Subcutaneous abdominal adipose tissue (tissue), 5 donors: ENCODE results near the gene TNK2.
"Not testable (repeated sequence)": the region's sequence is repeated elsewhere in the genome, so short reads cannot be mapped to it uniquely, and the experiment has no call there.

ENCODE experiments used
- H3K27ac ChIP-seq: one replicate; pipeline ENCODE4 v1.7.0; 2013; ENCODE audit warnings: low read depth, mild to moderate bottlenecking, inconsistent platforms, low read length, moderate library complexity
- H3K27me3 ChIP-seq, 5 donors: one replicate each; pipeline ENCODE4 v1.7.0; 2013; ENCODE audit warnings: low read length in 5 of 5, inconsistent platforms in 1 of 5; ENCODE audit not compliant: control insufficient read depth in 5 of 5, insufficient read depth in 4 of 5
- H3K36me3 ChIP-seq, 5 donors: one replicate each; pipeline ENCODE4 v1.7.0; 2013; ENCODE audit warnings: low read length in 5 of 5; ENCODE audit not compliant: control insufficient read depth in 5 of 5, insufficient read depth in 5 of 5
- H3K4me1 ChIP-seq, 5 donors: one replicate each; pipeline ENCODE4 v1.7.0; 2013; ENCODE audit warnings: low read length in 5 of 5, mild to moderate bottlenecking in 3 of 5, moderate library complexity in 1 of 5; ENCODE audit not compliant: control insufficient read depth in 5 of 5, insufficient read depth in 5 of 5
- H3K4me3 ChIP-seq, 5 donors: one replicate each; pipeline ENCODE4 v1.7.0; 2013; ENCODE audit warnings: low read length in 5 of 5, low read depth in 1 of 5
- H3K9ac ChIP-seq, 5 donors: one replicate each; pipeline ENCODE4 v1.7.0; 2013; ENCODE audit warnings: low read length in 5 of 5, mild to moderate bottlenecking in 4 of 5, moderate library complexity in 3 of 5
- H3K9me3 ChIP-seq, 5 donors: one replicate each; pipeline ENCODE4 v1.7.0; 2013; ENCODE audit warnings: low read length in 5 of 5; ENCODE audit not compliant: control insufficient read depth in 5 of 5
- donor health status: healthy.
- donor health status: healthy.
- donor health status: healthy.
- donor health status: healthy.
- donor health status: healthy.

TNK2 gene

GRCh38 chr3:195907934-195908693, at the start of gene TNK2:
TSS of gene TNK2 (minus strand) at chr3:195908551. CDS start at chr3:195888588, 19,963 bp downstream.
- Histone ChIP-seq H3K9me3 (no peaks in the 10 kb centered on the region), H3K9ac (peak within 1 kb of the TSS in 4 of 5 donors; percentile 46 to 75 (median 56)), H3K4me3 (peak within 1 kb of the TSS; percentile 48 to 76 (median 66)), H3K4me1 (peaks cover 2 to 48% (median 31%) of the 10 kb centered on the region in 5 donors), H3K27ac (no peak within 1 kb of the TSS), H3K27me3 (no peaks in the 10 kb centered on the region), H3K36me3 (no peaks in the 10 kb centered on the region)

GRCh38 chr3:195956577-195956976, 48.2 kb upstream of the TNK2 start:
- H3K9me3 ChIP-seq, result no peaks in the 10 kb centered on the region
- H3K27me3 ChIP-seq, result no peaks in the 10 kb centered on the region
- no peak overlapping the region for H3K9ac ChIP-seq
- peaks cover 0 to 14% (median 7%) of the 10 kb centered on the region in 5 donors for H3K36me3 ChIP-seq
- no peak overlapping the region for H3K4me3 ChIP-seq
- no peak overlapping the region for H3K27ac ChIP-seq
- peaks cover 0 to 16% (median 6%) of the 10 kb centered on the region in 5 donors for H3K4me1 ChIP-seq

GRCh38 chr3:195955416-195955841, 47.1 kb upstream of the TNK2 start:
- H3K4me3 ChIP-seq, H3K27me3 ChIP-seq, H3K9me3 ChIP-seq, H3K36me3 ChIP-seq, H3K27ac ChIP-seq, H3K9ac ChIP-seq: not testable (repeated sequence)
- H3K4me1 ChIP-seq, result peaks cover 0 to 16% (median 6%) of the 10 kb centered on the region in 5 donors

GRCh38 chr3:195954752-195955119, 46.4 kb upstream of the TNK2 start:
- not testable (repeated sequence) for H3K27ac ChIP-seq, H3K27me3 ChIP-seq, H3K9ac ChIP-seq, H3K36me3 ChIP-seq, H3K9me3 ChIP-seq
- peak overlapping the region in 2 of 5 donors; percentile 44 to 52 for H3K4me3 ChIP-seq
- peaks cover 0 to 16% (median 6%) of the 10 kb centered on the region in 5 donors for H3K4me1 ChIP-seq

- H3K27me3 ChIP-seq, H3K36me3 ChIP-seq, H3K9me3 ChIP-seq, H3K27ac ChIP-seq, H3K9ac ChIP-seq: not testable (repeated sequence)
- peak overlapping the region in 2 of 5 donors; percentile 44 to 52 for H3K4me3 ChIP-seq
- peaks cover 0 to 14% (median 5%) of the 10 kb centered on the region in 5 donors for H3K4me1 ChIP-seq
These were observed 45.9 kb upstream of the TNK2 start for GRCh38 chr3:195954052-195954751.

- not testable (repeated sequence) for H3K9me3 ChIP-seq, H3K36me3 ChIP-seq, H3K4me3 ChIP-seq, H3K27ac ChIP-seq, H3K27me3 ChIP-seq, H3K9ac ChIP-seq, H3K4me1 ChIP-seq
These were observed 44.2 kb upstream of the TNK2 start for GRCh38 chr3:195952590-195952989.

GRCh38 chr3:195951443-195952177, 43.3 kb upstream of the TNK2 start:
- not testable (repeated sequence) for H3K27me3 ChIP-seq, H3K4me3 ChIP-seq, H3K36me3 ChIP-seq, H3K9ac ChIP-seq, H3K4me1 ChIP-seq, H3K9me3 ChIP-seq, H3K27ac ChIP-seq

- H3K4me3 ChIP-seq, H3K4me1 ChIP-seq, H3K9me3 ChIP-seq, H3K27ac ChIP-seq, H3K36me3 ChIP-seq, H3K9ac ChIP-seq, H3K27me3 ChIP-seq: not testable (repeated sequence)
These were observed 42.4 kb upstream of the TNK2 start for GRCh38 chr3:195950731-195951130.

- not testable (repeated sequence) for H3K27me3 ChIP-seq, H3K4me1 ChIP-seq, H3K4me3 ChIP-seq, H3K27ac ChIP-seq, H3K9ac ChIP-seq, H3K36me3 ChIP-seq, H3K9me3 ChIP-seq
These were observed 41.8 kb upstream of the TNK2 start for GRCh38 chr3:195950164-195950563.
